Aorta (tissue), 5 donors: Measurements from ENCODE around the gene KCTD4. TPM values are rescaled to one million over a fixed set of nuclear protein-coding genes. Genes with fewer than 3 reads are reported as not detected.
"Not testable (repeated sequence)": the region's sequence is repeated elsewhere in the genome, so short reads cannot be mapped to it uniquely, and the experiment has no call there.

Experiments used
- ATAC-seq: fragments of 200-7000 bp; cut with Tn5 transposase; one replicate; pipeline ENCODE4 v1.9.1; 2022; ENCODE audit warnings: moderate library complexity; ENCODE audit not compliant: low FRiP score
- DNase-seq, 2 donors: peaks; one replicate each; pipeline ENCODE4 v3.0.0-alpha.2; 2020
- H3K27ac ChIP-seq, 2 donors: one replicate each; pipeline ENCODE4 v1.5.1; 2013; ENCODE audit warnings: low read length in 2 of 2, mild to moderate bottlenecking in 2 of 2, moderate library complexity in 2 of 2, control low read depth in 1 of 2, inconsistent platforms in 1 of 2, low read depth in 1 of 2
- H3K27me3 ChIP-seq, 2 donors: one replicate each; pipeline ENCODE4 v1.6.1; 2013; ENCODE audit warnings: control low read depth in 1 of 2, low read length in 1 of 2, mild to moderate bottlenecking in 1 of 2, moderate library complexity in 1 of 2; ENCODE audit not compliant: insufficient read depth in 2 of 2, control insufficient read depth in 1 of 2
- H3K36me3 ChIP-seq, 2 donors: one replicate each; pipeline ENCODE4 v1.6.1; 2013; ENCODE audit warnings: control low read depth in 1 of 2, low read length in 1 of 2, mild to moderate bottlenecking in 1 of 2; ENCODE audit not compliant: insufficient read depth in 2 of 2, control insufficient read depth in 1 of 2
- H3K4me1 ChIP-seq, 2 donors: one replicate each; pipeline ENCODE4 v1.6.1; 2013; ENCODE audit warnings: low read length in 2 of 2, control low read depth in 1 of 2, mild to moderate bottlenecking in 1 of 2, moderate library complexity in 1 of 2; ENCODE audit not compliant: insufficient read depth in 2 of 2, control insufficient read depth in 1 of 2
- H3K4me3 ChIP-seq, 2 donors: one replicate each; pipeline ENCODE4 v1.5.1; 2013; ENCODE audit warnings: low read length in 2 of 2, control low read depth in 1 of 2, mild to moderate bottlenecking in 1 of 2
- H3K9me3 ChIP-seq: one replicate; pipeline ENCODE4 v1.6.1; 2013; ENCODE audit warnings: mild to moderate bottlenecking, low read length; ENCODE audit not compliant: control insufficient read depth
- WGBS, 2 donors: extraction: QIAGEN DNeasy Blood & Tissue Kit; methylation state at CpG; one replicate each; pipeline ENCODE4 v1.1.7; 2013; 5-methylcytosine and 5-hydroxymethylcytosine counted together
- intact Hi-C, 2 donors: fragments of 100-400 bp; cut with DNase I; formaldehyde crosslinking; loops; one replicate each; pipeline versions ENCODE4 v1.14.2 to v1.15.0; 2022
- polyA plus RNA-seq, 2 donors: library from polyadenylated mRNA; stranded (reverse); fragments of 200-250 nt; gene quantifications; one replicate each; pipeline ENCODE4 v1.2.3, GENCODE V29; 2013
- total RNA-seq, 2 donors: library from RNA; stranded (reverse); fragmentation: NEBNext Ultra II Directional; extraction: Animal tissue kit (Norgen Biotek cat#: 25700); gene quantifications; one replicate each; pipeline ENCODE4 v1.2.1, GENCODE V29; 2021
- donor health status: healthy with polysubstance abuse.
- donor health status: Bipolar disorder and iron deficiency.
- donor health status: DM: no; HTN: no; CAD: no.
- donor health status: DM: no; HTN: no; CAD: no.
- donor health status: DM: yes; HTN: yes; CAD: no.

Gene KCTD4
- total and polyA plus RNA-seq, 4 donors: 0.25 to 0.60 (median 0.26) TPM; not detected in 1

GRCh38 chr13:45191874-45192273 lies 9.0 kb downstream of the KCTD4 start:
- DNase-seq (no peak), ATAC-seq (no peak)
- no peak overlapping the region for H3K27ac ChIP-seq
- no peaks in the 10 kb centered on the region for H3K27me3 ChIP-seq
- WGBS, 2 donors: 44 to 53% methylated on average over 1 of the region's 1 CpG
- peaks cover 0 to 1% of the 10 kb centered on the region in 2 donors for H3K36me3 ChIP-seq
- intact Hi-C loops: loop anchor here in 1 of 2 donors (5.0 kb wide), 2 partner anchors 45 to 90 kb away; no protein-coding TSS in a partner anchor
- no peak overlapping the region for H3K4me3 ChIP-seq
- no peaks in the 10 kb centered on the region for H3K4me1 ChIP-seq
- no peaks in the 10 kb centered on the region for H3K9me3 ChIP-seq

- ATAC-seq, intact Hi-C loops, H3K36me3 ChIP-seq, H3K9me3 ChIP-seq, H3K27me3 ChIP-seq, H3K4me3 ChIP-seq, H3K27ac ChIP-seq, DNase-seq, H3K4me1 ChIP-seq: not testable (repeated sequence)
These were observed 11.3 kb downstream of the KCTD4 start for GRCh38 chr13:45189511-45189910.

- H3K36me3 ChIP-seq, intact Hi-C loops, H3K4me3 ChIP-seq, H3K4me1 ChIP-seq, ATAC-seq, H3K27me3 ChIP-seq, H3K27ac ChIP-seq, DNase-seq, H3K9me3 ChIP-seq: not testable (repeated sequence)
- 99 to 100% methylated on average over 4 of the region's 4 CpGs for WGBS, 2 donors
These were observed 11.8 kb downstream of the KCTD4 start for GRCh38 chr13:45189077-45189476.

- ATAC-seq (no peak), DNase-seq (no peak)
- no peaks in the 10 kb centered on the region for H3K4me1 ChIP-seq
- no peak overlapping the region for H3K4me3 ChIP-seq
- WGBS, 2 donors: 91 to 93% methylated on average over 2 of the region's 2 CpGs
- H3K9me3 ChIP-seq: no peaks in the 10 kb centered on the region
- intact Hi-C loops: no loop called here
- H3K27me3 ChIP-seq: no peaks in the 10 kb centered on the region
- no peak overlapping the region for H3K27ac ChIP-seq
- H3K36me3 ChIP-seq: peaks cover 0 to 1% of the 10 kb centered on the region in 2 donors
These were observed 15.6 kb downstream of the KCTD4 start for GRCh38 chr13:45185286-45185685.

DNA sequence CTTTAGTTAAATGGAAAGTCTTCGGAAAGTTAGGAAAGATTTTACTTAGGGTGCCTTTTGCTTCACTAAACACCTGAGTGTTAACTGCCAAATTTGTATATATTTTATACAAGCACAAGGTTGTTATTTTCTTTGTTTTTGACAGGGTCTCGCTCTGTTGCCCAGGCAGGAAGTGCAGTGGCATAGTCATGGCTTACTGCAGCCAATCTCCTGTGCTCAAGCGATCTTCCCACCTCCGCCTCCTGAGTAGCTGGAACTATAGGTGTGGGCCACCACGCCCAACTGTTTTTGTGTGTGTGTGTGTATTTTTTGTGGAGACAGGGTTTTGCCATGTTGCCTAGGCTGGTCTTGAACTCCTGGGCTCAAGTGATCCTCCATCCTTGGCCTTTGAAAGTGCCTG lies 16.2 kb downstream of the KCTD4 start:
- Histone ChIP-seq H3K27me3 (no peaks in the 10 kb centered on the region), H3K36me3 (peaks cover 0 to 1% of the 10 kb centered on the region in 2 donors), H3K9me3 (no peaks in the 10 kb centered on the region), H3K4me1 (no peaks in the 10 kb centered on the region), H3K4me3 (no peak overlapping the region), H3K27ac (no peak overlapping the region)
- DNase-seq (no peak), ATAC-seq (no peak)
- WGBS, 2 donors: 94 to 96% methylated on average over 5 of the region's 5 CpGs
- intact Hi-C loops: no loop called here

DNA sequence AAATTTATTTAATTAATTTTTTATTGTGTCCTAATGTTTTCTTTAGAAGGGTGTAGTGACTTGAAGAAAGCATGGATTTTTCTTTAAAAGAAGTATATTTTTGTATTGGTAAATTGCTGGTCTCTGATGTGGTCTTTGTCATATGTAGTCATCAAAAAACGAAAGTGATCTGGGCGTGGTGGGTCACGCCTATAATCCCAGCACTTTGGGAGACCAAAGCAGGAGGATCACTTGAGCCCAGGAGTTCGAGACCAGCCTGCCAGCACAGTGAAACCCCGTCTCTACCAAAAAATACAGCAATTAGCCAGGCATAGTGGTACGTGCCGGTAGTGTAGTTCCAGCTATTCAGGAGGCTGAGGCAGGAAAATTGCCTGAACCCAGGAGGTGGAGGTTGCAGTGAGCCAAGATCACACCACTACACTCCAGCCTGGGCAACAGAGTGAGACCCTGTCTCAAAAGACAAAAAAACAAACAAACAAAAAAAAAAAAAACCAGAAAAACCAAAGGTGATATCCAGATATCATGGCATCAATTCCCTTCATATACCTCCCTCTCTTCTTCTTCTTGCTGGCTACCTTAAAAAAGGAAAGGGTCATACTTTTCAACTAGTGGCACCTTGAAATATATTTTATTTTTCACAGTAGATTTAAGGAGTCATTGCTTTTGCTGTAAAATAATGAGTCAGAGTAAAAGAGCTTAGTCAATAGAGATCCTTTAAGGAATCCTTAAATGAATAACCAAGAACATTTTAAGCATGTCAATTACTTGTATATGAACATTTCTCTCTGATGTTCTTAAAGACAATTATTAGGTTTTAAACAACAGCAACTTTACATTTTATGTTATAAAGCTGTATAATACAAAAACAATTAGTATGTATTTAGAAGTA lies 19.9 kb downstream of the KCTD4 start:
- H3K4me3 ChIP-seq: no peak overlapping the region
- WGBS, 2 donors: 97% methylated on average over 7 of the region's 7 CpGs
- H3K36me3 ChIP-seq: no peaks in the 10 kb centered on the region
- DNase-seq (no peak), ATAC-seq (no peak)
- no peaks in the 10 kb centered on the region for H3K27me3 ChIP-seq
- H3K9me3 ChIP-seq: no peaks in the 10 kb centered on the region
- no peak overlapping the region for H3K27ac ChIP-seq
- intact Hi-C loops: no loop called here
- peaks cover 0 to 3% of the 10 kb centered on the region in 2 donors for H3K4me1 ChIP-seq

GRCh38 chr13:45180303-45180702 lies 20.5 kb downstream of the KCTD4 start:
- DNase-seq (no peak), ATAC-seq (no peak)
- intact Hi-C loops: no loop called here
- peaks cover 0 to 3% of the 10 kb centered on the region in 2 donors for H3K4me1 ChIP-seq
- WGBS, 2 donors: 78 to 88% methylated on average over 3 of the region's 3 CpGs
- H3K4me3 ChIP-seq: no peak overlapping the region
- H3K27ac ChIP-seq: no peak overlapping the region
- H3K9me3 ChIP-seq: no peaks in the 10 kb centered on the region
- H3K27me3 ChIP-seq: no peaks in the 10 kb centered on the region
- no peaks in the 10 kb centered on the region for H3K36me3 ChIP-seq

GRCh38 chr13:45179428-45179827 lies 21.4 kb downstream of the KCTD4 start:
- Histone ChIP-seq H3K4me3 (no peak overlapping the region), H3K4me1 (peaks cover 0 to 3% of the 10 kb centered on the region in 2 donors), H3K36me3 (no peaks in the 10 kb centered on the region), H3K9me3 (no peaks in the 10 kb centered on the region), H3K27ac (no peak overlapping the region), H3K27me3 (no peaks in the 10 kb centered on the region)
- no peak for ATAC-seq
- no peak for DNase-seq
- intact Hi-C loops: no loop called here
